DMS153 (cell line): ENCODE measurements around the gene KCNC2.
"Not testable (repeated sequence)": the region's sequence is repeated elsewhere in the genome, so short reads cannot be mapped to it uniquely, and the experiment has no call there.

Experiments
- DNase-seq: peaks from one replicate; lab custom pipeline; 2025; lab: John Stamatoyannopoulos, UW

Gene KCNC2

GRCh38 chr12:75209812-75210138, at the start of gene KCNC2:
KCNC2 (minus strand) TSS chr12:75209839.
- no peak for DNase-seq

- no peak for DNase-seq
Measured at GRCh38 chr12:75259143-75259542, 49.5 kb upstream of the KCNC2 start.

DNA sequence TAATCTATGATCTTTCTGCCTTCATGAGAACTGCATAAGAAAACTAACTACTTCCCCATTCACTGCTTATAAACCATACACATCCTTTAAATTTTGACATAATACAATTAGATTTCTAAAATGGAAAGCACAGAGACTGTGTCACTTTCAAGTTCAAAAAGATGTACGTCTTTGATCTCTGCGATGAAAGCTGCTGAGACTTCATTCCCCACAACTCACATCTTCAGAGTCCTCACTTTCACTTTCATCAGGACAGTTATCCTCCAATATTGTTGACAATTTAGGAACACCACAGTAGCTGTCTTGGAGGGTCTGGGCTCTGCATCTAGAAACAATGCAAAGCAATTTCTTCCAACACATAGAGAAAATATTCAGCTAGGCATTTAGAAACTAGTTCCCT, 47.9 kb upstream of the KCNC2 start:
- no peak for DNase-seq

GRCh38 chr12:75245108-75245507, 35.5 kb upstream of the KCNC2 start:
- DNase-seq = no peak

GRCh38 chr12:75239987-75240386, 30.3 kb upstream of the KCNC2 start:
- no peak for DNase-seq

DNA sequence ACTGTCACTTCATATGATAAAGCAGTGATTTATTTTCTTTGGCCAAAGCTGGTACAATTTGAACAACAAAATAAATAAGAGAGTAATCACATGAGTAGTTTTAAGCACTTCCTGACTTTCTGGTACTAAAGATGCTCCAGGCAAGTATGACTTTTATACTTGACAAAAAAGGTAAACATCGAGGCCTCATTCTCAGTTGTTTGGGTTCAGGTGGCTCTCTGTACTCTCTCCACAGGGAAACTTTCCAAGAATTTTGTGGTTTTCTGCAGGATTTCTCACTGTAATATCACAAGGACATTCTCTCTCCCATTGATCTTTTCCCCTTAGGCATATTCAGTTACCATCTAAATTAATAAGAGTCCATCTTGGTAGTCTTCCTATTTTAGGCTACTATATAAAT, 26.6 kb upstream of the KCNC2 start:
- no peak for DNase-seq

- no peak for DNase-seq
Measured at GRCh38 chr12:75227132-75227531, 17.5 kb upstream of the KCNC2 start.

- no peak for DNase-seq
Measured at GRCh38 chr12:75212072-75212471, 2.4 kb upstream of the KCNC2 start.

DNA sequence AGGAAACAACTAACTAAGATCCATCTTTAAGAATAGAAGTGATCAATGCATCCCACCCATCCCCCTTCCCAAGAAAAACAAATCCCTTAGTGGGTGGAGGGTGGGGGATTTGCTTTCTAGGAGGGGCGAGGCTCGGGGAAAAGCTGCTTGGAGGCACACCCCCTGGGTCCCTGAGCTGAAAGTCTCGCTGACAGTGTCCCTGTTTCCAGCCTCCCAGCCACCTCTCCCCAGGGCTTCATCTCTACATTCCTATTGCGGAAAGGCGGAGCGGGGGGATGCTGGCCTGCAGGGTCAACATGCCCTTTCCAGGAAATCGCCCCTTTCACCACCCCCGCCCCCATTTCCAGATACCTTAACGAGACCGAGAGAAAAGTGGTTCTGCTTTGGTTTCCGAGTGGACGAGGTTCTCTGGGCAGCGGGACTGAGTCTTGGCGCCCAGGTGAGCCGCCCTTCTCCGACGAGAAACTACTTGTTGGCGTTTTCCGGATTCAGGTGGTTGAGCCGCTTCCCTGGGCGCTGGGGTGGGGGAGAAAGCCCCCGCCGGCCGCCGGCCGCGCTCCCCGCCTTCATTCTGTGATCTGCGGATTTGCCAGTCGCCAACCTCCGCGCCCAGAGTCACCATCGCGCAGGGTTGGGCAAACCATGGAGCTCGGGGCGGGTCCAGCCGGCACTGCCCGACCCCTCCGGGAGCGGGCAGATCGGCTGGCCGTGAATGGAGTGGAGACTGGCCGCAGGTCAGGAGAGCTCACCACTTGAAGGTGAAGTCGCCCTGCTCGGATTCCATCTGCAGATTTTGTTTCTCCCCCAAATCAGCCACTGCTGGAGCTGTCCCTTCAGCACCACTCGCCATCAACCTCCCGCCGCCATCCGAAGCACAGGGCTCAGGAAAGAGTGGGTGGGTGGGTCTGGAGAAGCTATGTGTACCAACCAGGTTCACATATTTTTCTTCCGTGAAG, 505 bp downstream of the KCNC2 start:
- no peak for DNase-seq

DNA sequence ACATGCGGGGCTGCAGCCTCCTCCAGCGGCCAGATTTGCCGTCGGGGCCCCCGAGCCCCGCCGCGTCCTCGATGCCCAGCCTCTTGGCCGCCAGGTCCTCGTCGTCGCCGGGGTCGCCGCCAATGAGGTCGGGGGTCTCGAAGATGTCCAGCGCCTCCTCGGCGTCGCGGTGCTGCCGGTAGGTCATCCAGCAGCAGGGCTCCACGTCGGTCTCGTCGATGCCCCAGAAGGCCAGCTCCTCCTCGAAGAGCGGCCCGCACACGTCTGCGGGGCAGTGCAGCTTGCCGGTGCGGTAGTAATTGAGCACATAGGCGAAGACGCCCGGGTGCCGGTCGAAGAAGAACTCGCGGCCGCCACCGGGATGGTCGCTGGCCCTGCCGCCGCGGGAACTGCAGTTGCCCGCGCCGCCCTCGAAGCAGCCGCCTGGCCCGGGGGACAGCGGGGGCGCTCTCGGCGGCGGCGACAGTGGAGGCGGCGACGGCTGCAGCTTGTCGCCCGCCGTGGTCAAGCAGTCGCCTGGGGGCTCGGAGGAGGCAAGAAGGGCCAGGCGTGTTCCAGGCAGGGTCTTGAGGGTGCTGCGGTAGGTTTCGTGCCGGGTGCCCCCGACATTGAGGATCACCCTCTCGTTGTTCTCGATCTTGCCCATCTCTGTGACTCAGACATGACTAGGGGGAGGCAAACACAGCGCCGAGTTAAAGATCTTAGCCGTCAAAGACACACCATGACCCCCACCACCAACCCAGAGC, 2.1 kb downstream of the KCNC2 start:
- no peak for DNase-seq

GRCh38 chr12:75205558-75205957, 4.1 kb downstream of the KCNC2 start:
- DNase-seq = no peak

- no peak for DNase-seq
Measured at GRCh38 chr12:75196865-75197264, 12.8 kb downstream of the KCNC2 start.

GRCh38 chr12:75196408-75196807, 13.2 kb downstream of the KCNC2 start:
- no peak for DNase-seq

DNA sequence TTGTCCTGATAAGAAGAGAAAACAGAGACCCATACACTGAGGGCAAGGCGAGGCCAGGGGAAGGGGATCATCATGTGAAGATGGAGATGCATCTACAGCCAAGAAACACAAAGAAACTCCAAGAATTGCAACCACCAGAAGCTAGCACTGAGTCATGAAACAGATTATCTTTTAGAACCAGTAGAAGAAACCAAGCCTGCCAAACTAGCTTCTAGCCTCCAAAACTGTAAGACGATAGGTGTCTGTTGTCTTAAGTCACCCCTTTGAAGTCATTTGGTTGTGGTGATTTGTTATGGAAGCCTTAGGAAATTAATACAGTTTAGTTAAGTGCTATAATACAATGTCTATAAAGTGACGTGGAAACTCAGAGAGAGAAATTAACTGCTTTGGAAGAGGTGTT, 15.4 kb downstream of the KCNC2 start:
- DNase-seq = no peak

DNA sequence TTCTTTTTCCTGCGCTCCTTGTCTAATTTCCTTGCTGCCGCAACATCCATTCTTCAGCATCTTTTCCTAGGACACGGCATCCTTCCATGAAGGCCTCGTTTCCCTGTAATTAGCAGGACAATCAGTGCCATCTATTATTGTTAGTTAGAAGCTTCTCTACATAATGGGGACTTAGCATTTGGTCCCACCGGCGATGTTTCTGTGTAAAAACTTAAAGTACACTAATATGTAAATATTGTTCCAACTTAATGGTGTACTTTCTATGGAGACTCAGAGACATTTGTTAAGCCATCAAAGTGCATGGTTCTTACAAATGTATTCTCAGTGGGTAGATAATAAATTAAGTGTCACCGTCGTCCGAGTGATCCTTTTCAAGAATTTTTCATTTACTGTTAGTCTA, 17.4 kb downstream of the KCNC2 start:
- no peak for DNase-seq

- no peak for DNase-seq
Measured at GRCh38 chr12:75190846-75191245, 18.8 kb downstream of the KCNC2 start.

GRCh38 chr12:75185881-75186280, 23.8 kb downstream of the KCNC2 start:
- DNase-seq = not testable (repeated sequence)

GRCh38 chr12:75184516-75184915, 25.1 kb downstream of the KCNC2 start:
- no peak for DNase-seq

DNA sequence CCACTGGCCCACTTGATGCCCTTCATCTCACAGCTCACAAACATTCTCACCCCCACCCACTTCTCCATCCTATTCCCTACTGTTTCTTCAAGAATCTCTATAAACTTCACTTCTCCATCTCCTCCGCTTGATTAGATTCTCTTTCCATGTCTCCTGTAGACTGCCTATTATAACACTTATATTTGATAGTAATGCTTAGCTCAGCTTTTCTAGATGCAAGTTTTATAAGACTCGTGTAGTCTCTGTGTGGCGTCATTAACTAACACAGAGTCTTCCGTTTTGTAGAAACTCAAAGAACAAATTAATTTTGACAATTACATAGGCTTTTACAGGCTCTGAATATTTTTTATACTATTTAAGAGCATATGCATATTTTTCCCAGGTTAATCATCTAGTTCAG, 25.7 kb downstream of the KCNC2 start:
- DNase-seq = no peak

GRCh38 chr12:75177997-75178396, 31.6 kb downstream of the KCNC2 start:
- no peak for DNase-seq

- DNase-seq = no peak
Measured at GRCh38 chr12:75172611-75173010, 37.0 kb downstream of the KCNC2 start.

DNA sequence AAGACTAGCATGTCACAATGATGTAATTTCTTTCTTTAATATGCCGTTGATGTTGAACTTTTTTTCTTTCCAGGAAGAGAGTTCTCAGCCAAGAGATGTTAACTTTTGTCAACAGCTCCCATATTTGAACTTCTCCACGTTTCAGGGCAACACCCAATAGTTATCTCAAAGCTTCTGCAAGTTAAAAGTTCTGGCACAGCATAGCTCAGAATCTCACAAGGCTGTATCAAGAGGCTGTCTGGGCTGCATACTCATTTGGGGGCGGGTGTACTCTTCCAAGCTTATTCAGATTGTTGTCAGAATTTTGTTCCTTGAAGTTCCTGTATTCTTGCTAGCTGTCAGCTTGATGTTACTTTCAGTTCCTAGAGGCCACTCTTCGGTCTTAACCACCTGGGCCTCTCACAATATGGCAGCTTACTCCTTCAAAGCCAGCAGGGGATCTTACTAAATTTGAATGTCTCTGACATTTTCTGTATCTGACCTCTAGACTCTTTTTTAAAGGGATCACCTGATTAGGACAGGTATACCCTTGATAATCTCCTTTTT, 38.9 kb downstream of the KCNC2 start:
- DNase-seq = no peak

GRCh38 chr12:75162845-75163244, 46.8 kb downstream of the KCNC2 start:
- DNase-seq = no peak
